Uterus (tissue), 2 donors: Measurements from ENCODE around the gene ITPA.

ENCODE experiments used
- POLR2A ChIP-seq, 2 donors: fragments of 450-650 bp; IDR thresholded peaks; one replicate each; pipeline ENCODE4 v1.6.1; 2016; ENCODE audit warnings: antibody characterized with exemption in 2 of 2, mild to moderate bottlenecking in 1 of 2, moderate library complexity in 1 of 2
- TF ChIP-seq, protein P1 (sequence below), 4 experiments: fragments of 200-600 bp in 2 of 4; fragments of 450-650 bp in 2 of 4; sonication (generic) in 2 of 4; IDR thresholded peaks; one replicate each; pipeline ENCODE4 v1.5.1; 2016 to 2019; ENCODE audit warnings: antibody characterized with exemption in 4 of 4, mild to moderate bottlenecking in 2 of 4, moderate library complexity in 1 of 4

- no peak for TF ChIP-seq POLR2A (IDR thresholded peaks at IDR 0.05)
- TF ChIP-seq, protein P1, sequence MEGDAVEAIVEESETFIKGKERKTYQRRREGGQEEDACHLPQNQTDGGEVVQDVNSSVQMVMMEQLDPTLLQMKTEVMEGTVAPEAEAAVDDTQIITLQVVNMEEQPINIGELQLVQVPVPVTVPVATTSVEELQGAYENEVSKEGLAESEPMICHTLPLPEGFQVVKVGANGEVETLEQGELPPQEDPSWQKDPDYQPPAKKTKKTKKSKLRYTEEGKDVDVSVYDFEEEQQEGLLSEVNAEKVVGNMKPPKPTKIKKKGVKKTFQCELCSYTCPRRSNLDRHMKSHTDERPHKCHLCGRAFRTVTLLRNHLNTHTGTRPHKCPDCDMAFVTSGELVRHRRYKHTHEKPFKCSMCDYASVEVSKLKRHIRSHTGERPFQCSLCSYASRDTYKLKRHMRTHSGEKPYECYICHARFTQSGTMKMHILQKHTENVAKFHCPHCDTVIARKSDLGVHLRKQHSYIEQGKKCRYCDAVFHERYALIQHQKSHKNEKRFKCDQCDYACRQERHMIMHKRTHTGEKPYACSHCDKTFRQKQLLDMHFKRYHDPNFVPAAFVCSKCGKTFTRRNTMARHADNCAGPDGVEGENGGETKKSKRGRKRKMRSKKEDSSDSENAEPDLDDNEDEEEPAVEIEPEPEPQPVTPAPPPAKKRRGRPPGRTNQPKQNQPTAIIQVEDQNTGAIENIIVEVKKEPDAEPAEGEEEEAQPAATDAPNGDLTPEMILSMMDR (IDR thresholded peaks at IDR 0.05) = no peak
These were observed 14.5 kb upstream of the ITPA start for GRCh38 chr20:3194617-3195280.
